Astrocyte of the spinal cord (primary cell): ENCODE measurements around the gene RUNX1.

ENCODE experiments used
- DNase-seq: peaks from one replicate; pipeline ENCODE4 v3.0.0; 2011; ENCODE audit warnings: low read depth, low spot score
- H3K4me3 ChIP-seq: 2 replicates; pipeline ENCODE4 v1.5.1; 2011; ENCODE audit warnings: low read depth, mild to moderate bottlenecking, low read length, moderate library complexity
- in situ Hi-C: cut with HindIII; loops from 2 replicates; pipeline ENCODE4 v1.10.0; 2017; ENCODE audit warnings: low sequenced_read_pairs
- TF ChIP-seq, protein P1 (sequence below): IDR thresholded peaks from 2 replicates; pipeline ENCODE4 v1.5.1; 2012; ENCODE audit warnings: low read depth, mild to moderate bottlenecking, low read length, inconsistent platforms

Gene RUNX1

GRCh38 chr21:34899302-34899701, 149.8 kb downstream of the RUNX1 start:
- in situ Hi-C loops, result no loop called here
- TF ChIP-seq, protein P1, sequence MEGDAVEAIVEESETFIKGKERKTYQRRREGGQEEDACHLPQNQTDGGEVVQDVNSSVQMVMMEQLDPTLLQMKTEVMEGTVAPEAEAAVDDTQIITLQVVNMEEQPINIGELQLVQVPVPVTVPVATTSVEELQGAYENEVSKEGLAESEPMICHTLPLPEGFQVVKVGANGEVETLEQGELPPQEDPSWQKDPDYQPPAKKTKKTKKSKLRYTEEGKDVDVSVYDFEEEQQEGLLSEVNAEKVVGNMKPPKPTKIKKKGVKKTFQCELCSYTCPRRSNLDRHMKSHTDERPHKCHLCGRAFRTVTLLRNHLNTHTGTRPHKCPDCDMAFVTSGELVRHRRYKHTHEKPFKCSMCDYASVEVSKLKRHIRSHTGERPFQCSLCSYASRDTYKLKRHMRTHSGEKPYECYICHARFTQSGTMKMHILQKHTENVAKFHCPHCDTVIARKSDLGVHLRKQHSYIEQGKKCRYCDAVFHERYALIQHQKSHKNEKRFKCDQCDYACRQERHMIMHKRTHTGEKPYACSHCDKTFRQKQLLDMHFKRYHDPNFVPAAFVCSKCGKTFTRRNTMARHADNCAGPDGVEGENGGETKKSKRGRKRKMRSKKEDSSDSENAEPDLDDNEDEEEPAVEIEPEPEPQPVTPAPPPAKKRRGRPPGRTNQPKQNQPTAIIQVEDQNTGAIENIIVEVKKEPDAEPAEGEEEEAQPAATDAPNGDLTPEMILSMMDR, result no peak
- no peak for DNase-seq
- no peak overlapping the region for H3K4me3 ChIP-seq

- in situ Hi-C loops, result no loop called here
- H3K4me3 ChIP-seq, result no peak overlapping the region
- DNase-seq, result no peak
- TF ChIP-seq, protein P1, result no peak
These were observed 151.3 kb downstream of the RUNX1 start for GRCh38 chr21:34897828-34898227.

- in situ Hi-C loops, result no loop called here
These were observed 154.7 kb downstream of the RUNX1 start for GRCh38 chr21:34894401-34894800.

GRCh38 chr21:34892209-34892608, 156.9 kb downstream of the RUNX1 start:
- no peak overlapping the region for H3K4me3 ChIP-seq
- TF ChIP-seq, protein P1, result no peak
- in situ Hi-C loops, result no loop called here
- DNase-seq, result peak; percentile 54

More at GRCh38 chr21:34894401-34894800, 154.7 kb downstream of the RUNX1 start:
- TF ChIP-seq, protein P1, result no peak
- DNase-seq, result no peak
- no peak overlapping the region for H3K4me3 ChIP-seq

- peak overlapping the region; percentile 43 for H3K4me3 ChIP-seq
- no peak for DNase-seq
- in situ Hi-C loops, result no loop called here
- TF ChIP-seq, protein P1, result no peak
These were observed 157.5 kb downstream of the RUNX1 start for GRCh38 chr21:34891613-34891943.

DNA sequence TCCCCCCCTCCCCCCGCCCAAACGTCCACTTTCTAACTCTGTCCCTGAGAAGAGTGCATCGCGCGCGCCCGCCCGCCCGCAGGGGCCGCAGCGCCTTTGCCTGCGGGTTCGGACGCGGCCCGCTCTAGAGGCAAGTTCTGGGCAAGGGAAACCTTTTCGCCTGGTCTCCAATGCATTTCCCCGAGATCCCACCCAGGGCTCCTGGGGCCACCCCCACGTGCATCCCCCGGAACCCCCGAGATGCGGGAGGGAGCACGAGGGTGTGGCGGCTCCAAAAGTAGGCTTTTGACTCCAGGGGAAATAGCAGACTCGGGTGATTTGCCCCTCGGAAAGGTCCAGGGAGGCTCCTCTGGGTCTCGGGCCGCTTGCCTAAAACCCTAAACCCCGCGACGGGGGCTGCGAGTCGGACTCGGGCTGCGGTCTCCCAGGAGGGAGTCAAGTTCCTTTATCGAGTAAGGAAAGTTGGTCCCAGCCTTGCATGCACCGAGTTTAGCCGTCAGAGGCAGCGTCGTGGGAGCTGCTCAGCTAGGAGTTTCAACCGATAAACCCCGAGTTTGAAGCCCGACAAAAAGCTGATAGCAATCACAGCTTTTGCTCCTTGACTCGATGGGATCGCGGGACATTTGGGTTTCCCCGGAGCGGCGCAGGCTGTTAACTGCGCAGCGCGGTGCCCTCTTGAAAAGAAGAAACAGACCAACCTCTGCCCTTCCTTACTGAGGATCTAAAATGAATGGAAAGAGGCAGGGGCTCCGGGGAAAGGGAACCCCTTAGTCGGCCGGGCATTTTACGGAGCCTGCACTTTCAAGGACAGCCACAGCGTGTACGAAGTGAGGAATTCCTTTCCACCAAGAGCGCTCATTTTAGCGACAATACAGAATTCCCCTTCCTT, 158.1 kb downstream of the RUNX1 start:
- TF ChIP-seq, protein P1, result peak; percentile 15
- peak overlapping the region; percentile 43 for H3K4me3 ChIP-seq
- in situ Hi-C loops, result no loop called here
- peak; percentile 74 for DNase-seq
